Right lobe of liver (tissue), 6 donors: ENCODE measurements around the gene LARP4B. TPM values are rescaled to one million over a fixed set of nuclear protein-coding genes. Genes with fewer than 3 reads are reported as not detected.

Experiments
- ATAC-seq, 4 donors: fragments of 200-7000 bp; cut with Tn5 transposase; one replicate each; pipeline ENCODE4 v1.9.1; 2020; ENCODE audit warnings: mild to moderate bottlenecking in 4 of 4, moderate library complexity in 4 of 4
- DNase-seq, 3 donors: peaks; one replicate each; pipeline ENCODE4 v3.0.0-alpha.2; 2020
- H3K27ac ChIP-seq, 3 donors: fragments of 200-600 bp; one replicate each; pipeline ENCODE4 v1.8.0; 2022
- H3K27me3 ChIP-seq, 2 donors: fragments of 200-600 bp; one replicate each; pipeline ENCODE4 v1.8.0; 2022
- H3K36me3 ChIP-seq, 4 donors: fragments of 200-600 bp; sonication (generic) in 1 of 4; one replicate each; pipeline versions ENCODE4 v1.5.1 to v1.8.0; 2017 to 2022; ENCODE audit warnings: control low read depth in 1 of 4
- H3K4me1 ChIP-seq, 4 donors: fragments of 200-600 bp; sonication (generic) in 1 of 4; one replicate each; pipeline versions ENCODE4 v1.5.1 to v1.8.0; 2017 to 2022; ENCODE audit warnings: control low read depth in 1 of 4
- H3K4me3 ChIP-seq, 3 donors: fragments of 200-600 bp; one replicate each; pipeline ENCODE4 v1.8.0; 2022
- H3K9me3 ChIP-seq, 4 donors: fragments of 200-600 bp; sonication (generic) in 1 of 4; one replicate each; pipeline versions ENCODE4 v1.5.1 to v1.8.0; 2017 to 2022; ENCODE audit warnings: control low read depth in 1 of 4
- CTCF ChIP-seq, 4 donors: fragments of 200-600 bp in 3 of 4; fragments of 450-650 bp in 1 of 4; IDR thresholded peaks; one replicate each; pipeline versions ENCODE4 v1.5.1 to v1.8.0; 2016 to 2022; ENCODE audit warnings: antibody characterized with exemption in 4 of 4, mild to moderate bottlenecking in 2 of 4
- POLR2A ChIP-seq: fragments of 450-650 bp; IDR thresholded peaks from one replicate; pipeline ENCODE4 v1.6.1; 2017; ENCODE audit warnings: antibody characterized with exemption, mild to moderate bottlenecking
- WGBS: methylation state at CpG from one replicate; pipeline ENCODE4 v1.1.6; 2018; ENCODE audit warnings: low coverage, low lambda C conversion rate; ENCODE audit not compliant: insufficient coverage; ENCODE audit errors: missing lambda C conversion rate; 5-methylcytosine and 5-hydroxymethylcytosine counted together
- intact Hi-C, 2 donors: fragments of 100-400 bp; cut with DNase I; formaldehyde crosslinking; loops; one replicate each; pipeline versions ENCODE4 v1.11.2 to v1.14.1; 2022
- total RNA-seq, 6 experiments: library from RNA; depleted of rRNA in 2 of 6; stranded (reverse); fragments of >200 nt in 2 of 6; fragmentation: NEBNext Ultra II Directional in 3 of 6; extraction: Animal tissue kit (Norgen Biotek cat#: 25700) in 3 of 6; gene quantifications; one replicate each; pipeline versions ENCODE4 v1.1.0 to v1.2.4, GENCODE V29; 2016 to 2023
- donor health status: DM: no; HTN: yes; CAD: no.
- donor health status: DM: no; HTN: no; CAD: no.
- donor health status: DM: no; HTN: no; CAD: no.
- donor health status: DM: no; HTN: yes; CAD: no.
- donor health status: DM: no; HTN: yes; CAD: no.

Gene LARP4B
- total RNA-seq, 6 experiments from 2014 or later, result 22.4 to 35.9 (median 31.7) TPM

GRCh38 chr10:784403-785088, 147.0 kb downstream of the LARP4B start:
- 7% methylated on average over 13 of the region's 51 CpGs for WGBS
- no peaks in the 10 kb centered on the region for H3K36me3 ChIP-seq
- ATAC-seq (peak; percentile 27 to 78 (median 50)), DNase-seq (peak; percentile 46 to 67 (median 59))
- TF ChIP-seq POLR2A (no peak), CTCF (IDR thresholded peaks at IDR 0.05) (no peak)
- no peaks in the 10 kb centered on the region for H3K27me3 ChIP-seq
- peak overlapping the region in 2 of 3 donors; percentile 7 to 26 for H3K4me3 ChIP-seq
- no peaks in the 10 kb centered on the region for H3K9me3 ChIP-seq
- peaks cover 0 to 8% (median 0%) of the 10 kb centered on the region in 4 donors for H3K4me1 ChIP-seq
- H3K27ac ChIP-seq, result no peak overlapping the region
- intact Hi-C loops, result loop anchor here (5.0 to 10.0 kb wide), 2 partner anchors 272 to 280 kb away; no protein-coding TSS in a partner anchor

GRCh38 chr10:782751-783648, 148.5 kb downstream of the LARP4B start:
- Histone ChIP-seq H3K9me3 (no peaks in the 10 kb centered on the region), H3K27ac (no peak overlapping the region), H3K27me3 (no peaks in the 10 kb centered on the region), H3K4me1 (peaks cover 0 to 8% (median 0%) of the 10 kb centered on the region in 4 donors), H3K4me3 (no peak overlapping the region), H3K36me3 (no peaks in the 10 kb centered on the region)
- peak in 2 of 3 donors; percentile 28 to 38 for DNase-seq
- no peak for TF ChIP-seq POLR2A
- no peak for TF ChIP-seq CTCF (IDR thresholded peaks at IDR 0.05)
- ATAC-seq, result no peak
- intact Hi-C loops, result loop anchor here in 1 of 2 donors (10.0 kb wide), 1 partner anchor 278 kb away; no protein-coding TSS in a partner anchor
- WGBS, result 63% methylated on average over 10 of the region's 32 CpGs

- TF ChIP-seq POLR2A, result no peak
- no peak for TF ChIP-seq CTCF (IDR thresholded peaks at IDR 0.05)
- DNase-seq, result peak in 1 of 3 donors; percentile 17
- no peaks in the 10 kb centered on the region for H3K36me3 ChIP-seq
- WGBS, result 90% methylated on average over 6 of the region's 21 CpGs
- no peaks in the 10 kb centered on the region for H3K9me3 ChIP-seq
- intact Hi-C loops, result loop anchor here in 1 of 2 donors (10.0 kb wide), 1 partner anchor 276 kb away; no protein-coding TSS in a partner anchor
- ATAC-seq, result no peak
- H3K27ac ChIP-seq, result no peak overlapping the region
- H3K4me1 ChIP-seq, result peaks cover 0 to 8% (median 0%) of the 10 kb centered on the region in 4 donors
- no peaks in the 10 kb centered on the region for H3K27me3 ChIP-seq
- no peak overlapping the region for H3K4me3 ChIP-seq
Measured at GRCh38 chr10:780536-781524, 150.7 kb downstream of the LARP4B start.
